ENCODE results near the gene CLCF1. TPM values are rescaled to one million over a fixed set of nuclear protein-coding genes. Genes with fewer than 3 reads are reported as not detected.

The CLCF1 gene
- total RNA-seq, 8 experiments from 2014 or later = 0.81 to 6.1 (median 1.7) TPM

GRCh38 chr11:67315325-67315909 lies 58.0 kb downstream of the CLCF1 start:
- in situ Hi-C loops (cut with MboI; ENCODE audit: low pct_unique_long_range_greater_than_20kb in 2 of 9, low sequenced_read_pairs in 9 of 9, unreplicated experiment in 9 of 9) = loop anchor here in 1 of 9 experiments (10.0 kb wide), 1 partner anchor 51 kb away; the partner anchor contains the start of gene GRK2
- H3K27ac ChIP-seq = no peak overlapping the region
- ATAC-seq (replicated peaks in 6 of 8) = no peak
- H3K4me3 ChIP-seq = no peak overlapping the region
- H3K4me1 ChIP-seq (replicated peaks in 1 of 2) = peaks cover 0 to 8% of the 10 kb centered on the region in 2 donors
- WGBS, 10 experiments = 37 to 100% (median 78%) methylated on average over 1 to 6 of the region's 9 CpGs; no CpG with 5 or more reads in 2 of the 10 experiments

DNA sequence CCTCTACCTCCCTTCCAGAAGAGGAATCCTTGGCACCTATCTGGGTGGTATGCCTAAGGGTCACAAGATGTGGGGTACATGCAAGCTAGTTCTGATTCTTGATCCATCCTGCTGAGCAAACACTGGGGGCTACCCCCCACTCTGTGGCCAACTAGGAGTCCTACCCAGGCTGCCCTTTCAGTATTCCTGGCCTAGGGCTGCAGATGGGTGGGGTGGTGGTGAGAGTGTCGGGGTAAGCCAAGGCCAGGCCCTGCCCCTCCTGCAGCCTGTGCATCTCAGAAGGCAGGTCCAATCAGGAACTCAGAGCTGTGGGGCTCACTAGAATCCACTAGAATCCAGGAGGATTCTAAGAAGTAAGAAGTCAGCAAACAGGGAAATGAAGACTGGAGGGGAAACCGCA lies 59.2 kb downstream of the CLCF1 start:
- H3K27ac ChIP-seq = no peak overlapping the region
- no peak for ATAC-seq (replicated peaks in 6 of 8)
- 80 to 100% methylated on average over 1 of the region's 2 CpGs; no CpG with 5 or more reads in 8 of the 10 experiments for whole genome bisulfite sequencing, 10 experiments
- H3K4me1 ChIP-seq (replicated peaks in 1 of 2) = peaks cover 0 to 8% of the 10 kb centered on the region in 2 donors
- H3K4me3 ChIP-seq = no peak overlapping the region
- in situ Hi-C loops (cut with MboI; ENCODE audit: low pct_unique_long_range_greater_than_20kb in 2 of 9, low sequenced_read_pairs in 9 of 9, unreplicated experiment in 9 of 9) = loop anchor here in 1 of 9 experiments (10.0 kb wide), 1 partner anchor 49 kb away; the partner anchor contains the start of gene GRK2

Other genes starting within 250 kb of the CLCF1 start
- gene GRK2, start 107.1 kb downstream of the CLCF1 start, total RNA-seq = 10 to 100 TPM; 13.8 to 40.5 (median 32.6) TPM
- 10 to 100 TPM; 14.5 to 43.1 (median 32.9) TPM for gene ANKRD13D, start 84.3 kb downstream of the CLCF1 start, total RNA-seq
- gene SSH3, start 70.1 kb downstream of the CLCF1 start, total RNA-seq = 10 to 100 TPM in 2 of 8 experiments, 1 to 10 TPM in 3, under 1 TPM in 3; 0.54 to 26.8 (median 1.5) TPM
- 100 to 1,000 TPM in 1 of 8 experiments, 10 to 100 TPM in 5, 1 to 10 TPM in 2; 5.6 to 167 (median 24.4) TPM for gene POLD4, start 20.1 kb downstream of the CLCF1 start, total RNA-seq
- 10 to 100 TPM in 7 of 8 experiments, 1 to 10 TPM in 1; 4.0 to 25.5 (median 16.2) TPM for gene RAD9A, start 18.4 kb upstream of the CLCF1 start, total RNA-seq
- 100 to 1,000 TPM in 4 of 8 experiments, 10 to 100 TPM in 4; 60.9 to 162 (median 104) TPM for gene PPP1CA, start 28.3 kb upstream of the CLCF1 start, total RNA-seq
- 1 to 10 TPM in 1 of 8 experiments, under 1 TPM in 7; 0.15 to 2.2 (median 0.64) TPM for gene TBC1D10C, start 30.5 kb upstream of the CLCF1 start, total RNA-seq
- 1 to 10 TPM in 3 of 8 experiments, under 1 TPM in 5; 0.16 to 2.1 (median 0.67) TPM for gene CARNS1, start 42.1 kb upstream of the CLCF1 start, total RNA-seq
- 10 to 100 TPM; 21.8 to 48.3 (median 30.6) TPM for gene RPS6KB2, start 54.9 kb upstream of the CLCF1 start, total RNA-seq
- gene PTPRCAP, start 64.1 kb upstream of the CLCF1 start, total RNA-seq = under 1 TPM in 2 of 8 experiments, not detected in 6; 0.17 to 0.22 TPM
- gene CORO1B, start 69.9 kb upstream of the CLCF1 start, total RNA-seq = 10 to 100 TPM; 23.3 to 93.7 (median 37.5) TPM
- under 1 TPM in 5 of 8 experiments, not detected in 3; 0.11 to 0.90 (median 0.31) TPM for gene GPR152, start 79.1 kb upstream of the CLCF1 start, total RNA-seq
- under 1 TPM in 7 of 8 experiments, not detected in 1; 0.16 to 0.62 (median 0.20) TPM for gene CABP4, start 81.8 kb upstream of the CLCF1 start, total RNA-seq
- gene TMEM134, start 95.7 kb upstream of the CLCF1 start, total RNA-seq = 10 to 100 TPM in 7 of 8 experiments, 1 to 10 TPM in 1; 9.9 to 30.6 (median 17.2) TPM
- gene AIP, start 109.4 kb upstream of the CLCF1 start, total RNA-seq = 10 to 100 TPM; 48.1 to 72.2 (median 59.5) TPM
- 10 to 100 TPM; 21.4 to 64.4 (median 35.9) TPM for gene PITPNM1, start 131.8 kb upstream of the CLCF1 start, total RNA-seq
- 10 to 100 TPM; 13.8 to 39.3 (median 19.8) TPM for gene CDK2AP2, start 134.6 kb upstream of the CLCF1 start, total RNA-seq
- gene CABP2, start 149.8 kb upstream of the CLCF1 start, total RNA-seq = under 1 TPM in 1 of 8 experiments, not detected in 7; 0.71 TPM
- 1,000 to 10,000 TPM in 2 of 8 experiments, 100 to 1,000 TPM in 6; 462 to 1,848 (median 788) TPM for gene GSTP1, start 210.2 kb upstream of the CLCF1 start, total RNA-seq
- 100 to 1,000 TPM; 135 to 267 (median 157) TPM for gene NDUFV1, start 233.3 kb upstream of the CLCF1 start, total RNA-seq